H9 (cell line): ENCODE measurements around the gene SLC47A1. TPM values are rescaled to one million over a fixed set of nuclear protein-coding genes. Genes with fewer than 3 reads are reported as not detected.

ENCODE experiments used
- DNase-seq: peaks from one replicate; pipeline ENCODE4 v3.0.0-alpha.2; 2017
- H2AFZ ChIP-seq: one replicate; pipeline ENCODE4 v1.6.1; 2013; ENCODE audit warnings: mild to moderate bottlenecking, low read length, control low read depth, moderate library complexity
- H2AK5ac ChIP-seq: 2 replicates; pipeline ENCODE4 v1.6.1; 2013; ENCODE audit warnings: low read length, control low read depth, mixed read lengths; ENCODE audit not compliant: insufficient read length
- H2BK120ac ChIP-seq: one replicate; pipeline ENCODE4 v1.6.1; 2013; ENCODE audit warnings: low read depth, mild to moderate bottlenecking, low read length, control low read depth, inconsistent platforms; ENCODE audit not compliant: poor library complexity, severe bottlenecking
- H2BK12ac ChIP-seq: 2 replicates; pipeline ENCODE4 v1.6.1; 2013; ENCODE audit warnings: low read length, control low read depth, mixed read lengths, low read depth; ENCODE audit not compliant: insufficient read length
- H2BK15ac ChIP-seq: 2 replicates; pipeline ENCODE4 v1.6.1; 2013; ENCODE audit warnings: low read depth, low read length, control low read depth
- H2BK20ac ChIP-seq: one replicate; pipeline ENCODE4 v1.6.1; 2013; ENCODE audit warnings: low read depth, mild to moderate bottlenecking, low read length, control low read depth, inconsistent platforms; ENCODE audit not compliant: poor library complexity, severe bottlenecking
- H2BK5ac ChIP-seq: 2 replicates; pipeline ENCODE4 v1.6.1; 2013; ENCODE audit warnings: low read length, control low read depth, mixed read lengths; ENCODE audit not compliant: insufficient read length
- H3K14ac ChIP-seq: 2 replicates; pipeline ENCODE4 v1.6.1; 2013; ENCODE audit warnings: low read length, control low read depth; ENCODE audit not compliant: insufficient read depth
- H3K18ac ChIP-seq: 2 replicates; pipeline ENCODE4 v1.6.1; 2013; ENCODE audit warnings: low read depth, mild to moderate bottlenecking, mixed read lengths, low read length, control low read depth; ENCODE audit not compliant: insufficient read length
- H3K23ac ChIP-seq: 2 replicates; pipeline ENCODE4 v1.6.1; 2013; ENCODE audit warnings: low read length, control low read depth, mixed read lengths, low read depth; ENCODE audit not compliant: insufficient read length
- H3K23me2 ChIP-seq: 2 replicates; pipeline ENCODE4 v1.6.1; 2013; ENCODE audit warnings: low read depth, mild to moderate bottlenecking, mixed read lengths, low read length, control low read depth; ENCODE audit not compliant: insufficient read length, poor library complexity, severe bottlenecking
- H3K27ac ChIP-seq: 2 replicates; pipeline ENCODE4 v1.5.1; 2013; ENCODE audit warnings: low read length, control low read depth, mixed read lengths, low read depth; ENCODE audit not compliant: insufficient read length
- H3K27me3 ChIP-seq: 2 replicates; pipeline ENCODE4 v1.6.1; 2013; ENCODE audit warnings: low read length, control low read depth, inconsistent platforms; ENCODE audit not compliant: insufficient read depth
- H3K4ac ChIP-seq: 2 replicates; pipeline ENCODE4 v1.6.1; 2013; ENCODE audit warnings: low read depth, mild to moderate bottlenecking, control low read depth, inconsistent platforms, low read length, moderate library complexity
- H3K4me1 ChIP-seq: 2 replicates; pipeline ENCODE4 v1.6.1; 2013; ENCODE audit warnings: low read length, control low read depth, inconsistent platforms; ENCODE audit not compliant: insufficient read depth
- H3K4me2 ChIP-seq: 2 replicates; pipeline ENCODE4 v1.6.1; 2013; ENCODE audit warnings: low read length, control low read depth, mixed read lengths; ENCODE audit not compliant: insufficient read length, insufficient read depth
- H3K56ac ChIP-seq: 2 replicates; pipeline ENCODE4 v1.6.1; 2013; ENCODE audit warnings: low read depth, mild to moderate bottlenecking, mixed read lengths, low read length, control low read depth; ENCODE audit not compliant: insufficient read length
- H3K79me1 ChIP-seq: 2 replicates; pipeline ENCODE4 v1.6.1; 2013; ENCODE audit warnings: low read depth, mild to moderate bottlenecking, moderate library complexity, low read length, control low read depth, inconsistent platforms; ENCODE audit not compliant: insufficient read depth, poor library complexity, severe bottlenecking
- H3K79me2 ChIP-seq: 2 replicates; pipeline ENCODE4 v1.6.1; 2013; ENCODE audit warnings: low read length, control low read depth, inconsistent platforms; ENCODE audit not compliant: insufficient read depth
- H3K9ac ChIP-seq: 2 replicates; pipeline ENCODE4 v1.6.1; 2013; ENCODE audit warnings: low read length, control low read depth, mixed read lengths; ENCODE audit not compliant: insufficient read length; ENCODE audit errors: extremely low read depth
- H3K9me3 ChIP-seq: one replicate; pipeline ENCODE4 v1.6.1; 2013; ENCODE audit warnings: low read depth, low read length, inconsistent platforms; ENCODE audit not compliant: control insufficient read depth
- H3T11ph ChIP-seq: one replicate; pipeline ENCODE4 v1.6.1; 2013; ENCODE audit warnings: mild to moderate bottlenecking, low read length, control low read depth, inconsistent platforms
- H4K20me1 ChIP-seq: one replicate; pipeline ENCODE4 v1.6.1; 2013; ENCODE audit not compliant: control insufficient read depth, insufficient read length, insufficient read depth
- H4K5ac ChIP-seq: 2 replicates; pipeline ENCODE4 v1.6.1; 2013; ENCODE audit warnings: low read depth, mild to moderate bottlenecking, mixed read lengths, low read length, control low read depth; ENCODE audit not compliant: insufficient read length
- H4K8ac ChIP-seq: replicated peaks from 2 replicates; pipeline ENCODE4 v1.6.1; 2013; ENCODE audit warnings: low read length, control low read depth, mixed read lengths, low read depth; ENCODE audit not compliant: insufficient read length
- H4K91ac ChIP-seq: 2 replicates; pipeline ENCODE4 v1.6.1; 2013; ENCODE audit warnings: low read depth, mild to moderate bottlenecking, moderate library complexity, mixed read lengths, low read length, control low read depth; ENCODE audit not compliant: insufficient read length
- H3K27ac Mint-ChIP-seq, 3 experiments: 2 replicates in 2 of 3; 3 replicates in 1 of 3; pipeline ENCODE4 v1.8.0; 2020 to 2021; ENCODE audit warnings: mixed read lengths in 3 of 3, mild to moderate bottlenecking in 1 of 3, moderate library complexity in 1 of 3
- H3K27me3 Mint-ChIP-seq: 2 replicates; pipeline ENCODE4 v1.8.0; 2021; ENCODE audit warnings: low read depth, mild to moderate bottlenecking, moderate library complexity, mixed read lengths
- H3K36me3 Mint-ChIP-seq, 3 experiments: 2 replicates in 2 of 3; 3 replicates in 1 of 3; pipeline ENCODE4 v1.8.0; 2020 to 2021; ENCODE audit warnings: low read depth in 3 of 3, mixed read lengths in 3 of 3; ENCODE audit not compliant: insufficient read depth in 1 of 3
- H3K4me1 Mint-ChIP-seq, 2 experiments: 2 replicates each; pipeline ENCODE4 v1.8.0; 2020; ENCODE audit warnings: mixed read lengths in 2 of 2
- H3K4me3 Mint-ChIP-seq, 2 experiments: 2 replicates in 1 of 2; 3 replicates in 1 of 2; pipeline ENCODE4 v1.8.0; 2020 to 2021; ENCODE audit warnings: mild to moderate bottlenecking in 2 of 2, mixed read lengths in 2 of 2, moderate library complexity in 1 of 2
- H3K9me3 Mint-ChIP-seq, 2 experiments: 2 replicates in 1 of 2; 3 replicates in 1 of 2; pipeline ENCODE4 v1.8.0; 2020; ENCODE audit warnings: mild to moderate bottlenecking in 2 of 2, mixed read lengths in 2 of 2, moderate library complexity in 1 of 2
- CTCF ChIP-seq: fragments of 200-600 bp; sonication (generic); conservative IDR thresholded peaks from 3 replicates; pipeline ENCODE4 v1.8.0; 2021; ENCODE audit warnings: antibody characterized with exemption, mild to moderate bottlenecking
- WGBS: extraction: QIAGEN DNeasy Blood & Tissue Kit; methylation state at CpG from one replicate; pipeline ENCODE4 v1.1.7; 2013; ENCODE audit warnings: missing lambda C conversion rate, low lambda C conversion rate, mixed read lengths; ENCODE audit not compliant: insufficient read length; ENCODE audit errors: extremely low coverage; 5-methylcytosine and 5-hydroxymethylcytosine counted together
- total RNA-seq: library from RNA; stranded (reverse); gene quantifications from 2 replicates; pipeline ENCODE4 v1.2.1, GENCODE V29; 2021

Gene SLC47A1
- total RNA-seq, 1 experiment from 2014 or later: 4.0 TPM

GRCh38 chr17:19507775-19508576 is 25.7 kb upstream of the SLC47A1 start:
- no peak overlapping the region for H3K9ac ChIP-seq
- peaks cover 0 to 2% (median 0%) of the 10 kb centered on the region in 3 experiments; a peak in 1 of 7 replicates for H3K36me3 Mint-ChIP-seq
- H3K9me3 ChIP-seq: no peaks in the 10 kb centered on the region
- no CpG with 5 or more reads among the region's 60 CpGs for WGBS
- peak overlapping the region; percentile 22 to 94 (median 82); a peak in 4 of 7 replicates for H3K27ac Mint-ChIP-seq
- peak; percentile 93 for DNase-seq
- H2AFZ ChIP-seq: no peak overlapping the region
- H3K27me3 ChIP-seq: no peaks in the 10 kb centered on the region
- no peak overlapping the region for H3K14ac ChIP-seq
- no peak overlapping the region for H3K18ac ChIP-seq
- H2AK5ac ChIP-seq: no peak overlapping the region
- no peak overlapping the region for H3K4ac ChIP-seq
- peak overlapping the region; percentile 75 to 87 for H3K4me3 Mint-ChIP-seq
- H4K5ac ChIP-seq: no peak overlapping the region
- H3K79me2 ChIP-seq: no peaks in the 10 kb centered on the region
- H2BK15ac ChIP-seq: no peak overlapping the region
- H3K4me1 Mint-ChIP-seq: peaks cover 21% of the 10 kb centered on the region in 2 experiments
- no peaks in the 10 kb centered on the region for H3K4me1 ChIP-seq
- H2BK120ac ChIP-seq: no peak overlapping the region
- H3K4me2 ChIP-seq: peak overlapping the region; percentile 65
- no peak overlapping the region for H2BK20ac ChIP-seq
- H3T11ph ChIP-seq: no peak overlapping the region
- H2BK12ac ChIP-seq: no peak overlapping the region
- no peak overlapping the region for H3K56ac ChIP-seq
- no peak overlapping the region for H3K27ac ChIP-seq
- H3K27me3 Mint-ChIP-seq: peaks cover 2% of the 10 kb centered on the region
- no peak for TF ChIP-seq CTCF
- H3K23me2 ChIP-seq: no peaks in the 10 kb centered on the region
- H4K8ac ChIP-seq: no peak overlapping the region
- H3K79me1 ChIP-seq: no peaks in the 10 kb centered on the region
- H3K9me3 Mint-ChIP-seq: peaks cover 3 to 4% of the 10 kb centered on the region in 2 experiments; a peak in 4 of 5 replicates
- no peak overlapping the region for H4K91ac ChIP-seq
- no peak overlapping the region for H2BK5ac ChIP-seq
- H4K20me1 ChIP-seq: no peaks in the 10 kb centered on the region
- no peak overlapping the region for H3K23ac ChIP-seq
